SIG-M5 (cell line): Measurements from ENCODE around the gene VTN.

Experiments
- DNase-seq: peaks from one replicate; lab custom pipeline; 2025; lab: John Stamatoyannopoulos, UW

VTN gene

GRCh38 chr17:28318759-28319597 is 51.1 kb downstream of the VTN start, which contains the start of gene TMEM97:
TSS of gene TMEM97 (plus strand) at chr17:28319200. CDS start at chr17:28319240, 40 bp downstream.
- DNase-seq = peak; percentile 94

- DNase-seq = no peak
Measured at GRCh38 chr17:28317966-28318758, 51.9 kb downstream of the VTN start.
